PC-3 (cell line): ENCODE data around the gene SLC1A2. TPM values are rescaled to one million over a fixed set of nuclear protein-coding genes. Genes with fewer than 3 reads are reported as not detected.

Experiments
- ATAC-seq: fragments of 200-7000 bp; cut with Tn5 transposase; 2 replicates; pipeline ENCODE4 v1.9.1; 2020; ENCODE audit warnings: mild to moderate bottlenecking, moderate library complexity
- BruUV-seq: library from RNA; stranded (reverse); fragments of 400-500 nt; replicated peaks from 2 replicates; lab custom pipeline; 2021; lab: Mats Ljungman, UMichigan
- CTCF ChIA-PET: fragments of 300-600 bp; sonication (Branson Sonifier 250); formaldehyde crosslinking; loops from one replicate; lab custom pipeline; 2022; ENCODE audit warnings: antibody characterized with exemption; lab: Charles Lee
- POLR2A ChIA-PET: fragments of 300-600 bp; sonication (Branson Sonifier 250); formaldehyde crosslinking; loops from one replicate; lab custom pipeline; 2022; ENCODE audit warnings: antibody characterized with exemption; ENCODE audit not compliant: unreplicated experiment; lab: Charles Lee
- DNase-seq: peaks from one replicate; pipeline ENCODE4 v3.0.0-alpha.2; 2015
- H2AFZ ChIP-seq: fragments of 300-600 bp; sonication (generic); 2 replicates; pipeline ENCODE4 v1.6.0; 2016; ENCODE audit warnings: antibody characterized with exemption, low read length
- H3F3A ChIP-seq: fragments of 300-600 bp; sonication (generic); one replicate; pipeline ENCODE4 v1.6.0; 2017; ENCODE audit warnings: antibody characterized with exemption, low read length, control low read depth, mild to moderate bottlenecking; ENCODE audit not compliant: unreplicated experiment
- H3K27ac ChIP-seq: fragments of 300-600 bp; sonication (generic); 2 replicates; pipeline ENCODE4 v1.5.1; 2016; ENCODE audit warnings: mild to moderate bottlenecking, low read length
- H3K27me3 ChIP-seq: fragments of 300-600 bp; sonication (generic); 2 replicates; pipeline ENCODE4 v1.6.1; 2016; ENCODE audit warnings: low read length, mixed read lengths
- H3K36me3 ChIP-seq: fragments of 300-600 bp; sonication (generic); 2 replicates; pipeline ENCODE4 v1.6.1; 2016; ENCODE audit warnings: low read depth, mixed run types, low read length, mixed read lengths
- H3K4me1 ChIP-seq: fragments of 300-600 bp; sonication (generic); 2 replicates; pipeline ENCODE4 v1.5.1; 2016; ENCODE audit warnings: low read length; ENCODE audit not compliant: insufficient read depth
- H3K4me2 ChIP-seq: fragments of 300-600 bp; sonication (generic); 2 replicates; pipeline ENCODE4 v1.6.0; 2016; ENCODE audit warnings: low read length
- H3K4me3 ChIP-seq: fragments of 300-600 bp; sonication (generic); 2 replicates; pipeline ENCODE4 v1.5.1; 2016; ENCODE audit warnings: mild to moderate bottlenecking, low read length, mixed read lengths
- H3K79me2 ChIP-seq: fragments of 300-600 bp; sonication (generic); 2 replicates; pipeline ENCODE4 v1.6.1; 2017; ENCODE audit warnings: low read length, mixed read lengths
- H3K9ac ChIP-seq: fragments of 300-600 bp; sonication (generic); 2 replicates; pipeline ENCODE4 v1.6.0; 2016; ENCODE audit warnings: mild to moderate bottlenecking, low read length
- H3K9me2 ChIP-seq: fragments of 300-600 bp; sonication (generic); replicated peaks from 2 replicates; pipeline ENCODE4 v1.6.1; 2016; ENCODE audit warnings: mixed run types, low read length, mixed read lengths
- H3K9me3 ChIP-seq: fragments of 300-600 bp; sonication (generic); 2 replicates; pipeline ENCODE4 v1.6.1; 2016; ENCODE audit warnings: low read length, mixed read lengths
- H4K20me1 ChIP-seq: fragments of 300-600 bp; sonication (generic); 2 replicates; pipeline ENCODE4 v1.6.1; 2016; ENCODE audit warnings: low read length, mixed read lengths
- CTCF ChIP-seq: fragments of 300-600 bp; sonication (generic); conservative IDR thresholded peaks from 2 replicates; pipeline ENCODE4 v1.5.1; 2017; ENCODE audit warnings: antibody characterized with exemption, low read depth, mild to moderate bottlenecking, low read length
- EZH2 ChIP-seq: fragments of 300-600 bp; sonication (generic); IDR thresholded peaks from one replicate; pipeline ENCODE4 v1.6.1; 2017; ENCODE audit warnings: antibody characterized with exemption, mild to moderate bottlenecking, low read length; ENCODE audit not compliant: unreplicated experiment
- EZH2phosphoT487 ChIP-seq: fragments of 300-600 bp; sonication (generic); IDR thresholded peaks from 2 replicates; pipeline ENCODE4 v1.6.1; 2018; ENCODE audit warnings: mild to moderate bottlenecking, antibody characterized with exemption, low read length, borderline replicate concordance
- intact Hi-C: fragments of 100-400 bp; cut with micrococcal nuclease; formaldehyde crosslinking; loops from 2 replicates; pipeline ENCODE4 v1.9.0; 2023
- total RNA-seq: library from RNA; depleted of rRNA; stranded (reverse); fragments of >200 nt; gene quantifications from 2 replicates; pipeline ENCODE4 v1.2.3, GENCODE V29; 2014

Gene SLC1A2
- total RNA-seq, 1 experiment from 2014 or later, result 0.18 TPM

GRCh38 chr11:35230388-35230787 lies 189.0 kb downstream of the SLC1A2 start:
- no peak overlapping the region for H3K9ac ChIP-seq
- no peaks in the 10 kb centered on the region for H3K79me2 ChIP-seq
- H3F3A ChIP-seq, result no peaks in the 10 kb centered on the region
- H3K4me2 ChIP-seq, result no peak overlapping the region
- BruUV-seq, result no TSS peak
- ChIA-PET POLR2A (no interaction called here), CTCF (no interaction called here)
- no peak overlapping the region for H3K27ac ChIP-seq
- no peak overlapping the region for H2AFZ ChIP-seq
- H4K20me1 ChIP-seq, result no peaks in the 10 kb centered on the region
- H3K9me2 ChIP-seq, result no peaks in the 10 kb centered on the region
- ATAC-seq (no peak), DNase-seq (no peak)
- H3K4me3 ChIP-seq, result no peak overlapping the region
- no peaks in the 10 kb centered on the region for H3K27me3 ChIP-seq
- intact Hi-C loops, result loop anchor here (10.0 kb wide), 2 partner anchors 164 to 226 kb away; no protein-coding TSS in a partner anchor
- no peaks in the 10 kb centered on the region for H3K9me3 ChIP-seq
- no peak for TF ChIP-seq CTCF
- no peak for TF ChIP-seq EZH2
- TF ChIP-seq EZH2phosphoT487, result no peak
- peaks cover 51% of the 10 kb centered on the region for H3K36me3 ChIP-seq
- peaks cover 3% of the 10 kb centered on the region for H3K4me1 ChIP-seq

GRCh38 chr11:35228328-35228725 lies 191.0 kb downstream of the SLC1A2 start:
- no peak overlapping the region for H3K27ac ChIP-seq
- ChIA-PET CTCF (no interaction called here), POLR2A (no interaction called here)
- H3K36me3 ChIP-seq, result peaks cover 68% of the 10 kb centered on the region
- no peak overlapping the region for H3K4me3 ChIP-seq
- H3K4me1 ChIP-seq, result no peaks in the 10 kb centered on the region
- TF ChIP-seq CTCF, result no peak
- no peak for TF ChIP-seq EZH2phosphoT487
- TF ChIP-seq EZH2, result no peak
- ATAC-seq (no peak), DNase-seq (no peak)
- H3F3A ChIP-seq, result no peaks in the 10 kb centered on the region
- BruUV-seq, result no TSS peak
- intact Hi-C loops, result no loop called here
- no peaks in the 10 kb centered on the region for H3K79me2 ChIP-seq
- H3K4me2 ChIP-seq, result no peak overlapping the region
- no peaks in the 10 kb centered on the region for H4K20me1 ChIP-seq
- H2AFZ ChIP-seq, result no peak overlapping the region
- H3K27me3 ChIP-seq, result no peaks in the 10 kb centered on the region
- H3K9me2 ChIP-seq, result no peaks in the 10 kb centered on the region
- no peak overlapping the region for H3K9ac ChIP-seq
- no peaks in the 10 kb centered on the region for H3K9me3 ChIP-seq

- ATAC-seq, result peak; percentile 80
- intact Hi-C loops, result no loop called here
- peaks cover 74% of the 10 kb centered on the region for H3K36me3 ChIP-seq
Observed at GRCh38 chr11:35227576-35228327, 191.6 kb downstream of the SLC1A2 start.

More at GRCh38 chr11:35227576-35228327, 191.6 kb downstream of the SLC1A2 start:
- H3K27ac ChIP-seq, result no peak overlapping the region
- H3K4me1 ChIP-seq, result no peaks in the 10 kb centered on the region
- no peak for TF ChIP-seq EZH2
- no peak for TF ChIP-seq EZH2phosphoT487
- no peak for TF ChIP-seq CTCF
- no peaks in the 10 kb centered on the region for H3K79me2 ChIP-seq
- no peaks in the 10 kb centered on the region for H3K9me3 ChIP-seq
- peak; percentile 30 for DNase-seq
- H4K20me1 ChIP-seq, result no peaks in the 10 kb centered on the region
- no peak overlapping the region for H2AFZ ChIP-seq
- H3F3A ChIP-seq, result no peaks in the 10 kb centered on the region
- no peak overlapping the region for H3K4me2 ChIP-seq
- CTCF ChIA-PET, result no interaction called here
- no peak overlapping the region for H3K9ac ChIP-seq
- H3K4me3 ChIP-seq, result no peak overlapping the region
- BruUV-seq, result no TSS peak
- POLR2A ChIA-PET, result no interaction called here
- no peaks in the 10 kb centered on the region for H3K9me2 ChIP-seq
- H3K27me3 ChIP-seq, result no peaks in the 10 kb centered on the region
